CD4-positive, alpha-beta T cell (primary cell): Measurements from ENCODE around the gene PDE6G. TPM values are rescaled to one million over a fixed set of nuclear protein-coding genes. Genes with fewer than 3 reads are reported as not detected.

ENCODE experiments used
- ATAC-seq: fragments of 200-7000 bp; cut with Tn5 transposase; one replicate; pipeline ENCODE4 v1.10.0; 2022; ENCODE audit warnings: mild to moderate bottlenecking; ENCODE audit not compliant: poor library complexity
- CTCF ChIA-PET: fragments of 350-600 bp; sonication (Branson Sonifier 250); formaldehyde crosslinking; loops from one replicate; lab custom pipeline; 2021; ENCODE audit warnings: antibody characterized with exemption, inconsistent platforms; lab: Charles Lee
- POLR2A ChIA-PET: fragments of 350-600 bp; sonication (Branson Sonifier 250); formaldehyde crosslinking; loops from one replicate; lab custom pipeline; 2021; ENCODE audit warnings: antibody characterized with exemption, inconsistent platforms; lab: Charles Lee
- DNase-seq, 14 experiments: peaks; one replicate each; pipeline ENCODE4 v3.0.0-alpha.2; 2013 to 2020; ENCODE audit warnings: mixed read lengths in 2 of 14
- H3K27ac ChIP-seq, 2 donors: one replicate each; pipeline versions ENCODE4 v1.5.1 to v1.7.0; 2013; ENCODE audit warnings: low read length in 2 of 2, low read depth in 1 of 2, mild to moderate bottlenecking in 1 of 2
- H3K27me3 ChIP-seq, 2 experiments: 1 replicate in 1 of 2; 2 replicates in 1 of 2; pipeline versions ENCODE4 v1.6.1 to v1.7.0; 2013; ENCODE audit warnings: low read length in 2 of 2, control low read depth in 1 of 2, mild to moderate bottlenecking in 1 of 2, moderate library complexity in 1 of 2; ENCODE audit not compliant: insufficient read depth in 2 of 2, control insufficient read depth in 1 of 2
- H3K36me3 ChIP-seq: one replicate; pipeline ENCODE4 v1.6.1; 2013; ENCODE audit warnings: low read length, control low read depth; ENCODE audit not compliant: insufficient read depth
- H3K4me1 ChIP-seq: one replicate; pipeline ENCODE4 v1.6.1; 2013; ENCODE audit warnings: low read length, control low read depth; ENCODE audit not compliant: insufficient read depth
- H3K4me3 ChIP-seq: one replicate; pipeline ENCODE4 v1.5.1; 2013; ENCODE audit warnings: mild to moderate bottlenecking, low read length, moderate library complexity
- H3K9me3 ChIP-seq, 2 experiments: 1 replicate in 1 of 2; 2 replicates in 1 of 2; pipeline versions ENCODE4 v1.6.1 to v1.7.0; 2013; ENCODE audit warnings: low read length in 2 of 2, mild to moderate bottlenecking in 2 of 2, control low read depth in 1 of 2, moderate library complexity in 1 of 2; ENCODE audit not compliant: control insufficient read depth in 1 of 2, insufficient read depth in 1 of 2
- H3K27ac Mint-ChIP-seq: one replicate; pipeline ENCODE4 v1.8.0; 2020; ENCODE audit warnings: mixed read lengths
- H3K27me3 Mint-ChIP-seq: one replicate; pipeline ENCODE4 v1.8.0; 2021; ENCODE audit warnings: mixed read lengths
- H3K36me3 Mint-ChIP-seq: one replicate; pipeline ENCODE4 v1.8.0; 2021; ENCODE audit warnings: low read depth, mixed read lengths
- H3K4me1 Mint-ChIP-seq: one replicate; pipeline ENCODE4 v1.8.0; 2021; ENCODE audit warnings: low read depth, mixed read lengths
- H3K4me3 Mint-ChIP-seq: one replicate; pipeline ENCODE4 v1.8.0; 2020; ENCODE audit warnings: mild to moderate bottlenecking, mixed read lengths
- H3K9me3 Mint-ChIP-seq: one replicate; pipeline ENCODE4 v1.8.0; 2020; ENCODE audit warnings: mixed read lengths
- CTCF ChIP-seq: fragments of 200-600 bp; IDR thresholded peaks from one replicate; pipeline ENCODE4 v1.8.0; 2022; ENCODE audit warnings: antibody characterized with exemption, mild to moderate bottlenecking
- intact Hi-C, 2 experiments: fragments of 100-400 bp; cut with DNase I in 1 of 2; cut with micrococcal nuclease in 1 of 2; formaldehyde crosslinking; loops; one replicate each; pipeline versions ENCODE4 v1.15.1 to v1.9.0; 2023 to 2025; cut with DNase I, micrococcal nuclease
- total RNA-seq, 174 experiments: library from RNA in 2 of 174; stranded (reverse) in 2 of 174; gene quantifications; one replicate each; pipeline ENCODE4 v1.2.3 and lab custom pipeline; 2021 to 2026

The PDE6G gene
- total RNA-seq, 2 experiments from 2014 or later = 0.49 to 0.92 TPM

GRCh38 chr17:81666092-81666341 is 9.7 kb upstream of the PDE6G start:
- peak overlapping the region; percentile 94 for H3K4me3 Mint-ChIP-seq
- H3K36me3 Mint-ChIP-seq = peaks cover 41% of the 10 kb centered on the region
- H3K4me1 Mint-ChIP-seq = peaks cover 50% of the 10 kb centered on the region
- peak in 5 of 14 experiments; percentile 9 to 40 (median 21) for DNase-seq
- Histone ChIP-seq H3K4me1 (peaks cover 67% of the 10 kb centered on the region), H3K27ac (peak overlapping the region; percentile 73 to 85), H3K36me3 (peaks cover 32% of the 10 kb centered on the region), H3K9me3 (no peaks in the 10 kb centered on the region), H3K27me3 (no peaks in the 10 kb centered on the region), H3K4me3 (peak overlapping the region; percentile 90)
- intact Hi-C loops = loop anchor here (1.0 to 5.0 kb wide), 4 partner anchors 17 to 36 kb away; partner anchors contain the start of genes NPLOC4 (in 2 of the 2), TSPAN10 (in 2 of the 2), ARL16 (in 1 of the 2) and MRPL12 (in 1 of the 2)
- no peak for TF ChIP-seq CTCF
- CTCF ChIA-PET = no interaction called here
- POLR2A ChIA-PET = interaction anchor here (0.7 to 3.0 kb wide), 6 partner anchors 17 to 153 kb away, joined by 3 to 25 read pairs (median 4); partner anchors contain the start of genes ACTG1, ARL16, HGS and MRPL12
- H3K9me3 Mint-ChIP-seq = no peaks in the 10 kb centered on the region
- ATAC-seq = peak; percentile 33
- peak overlapping the region; percentile 91 for H3K27ac Mint-ChIP-seq
- no peaks in the 10 kb centered on the region for H3K27me3 Mint-ChIP-seq

- H3K4me1 ChIP-seq = peaks cover 67% of the 10 kb centered on the region
- Mint-ChIP-seq H3K4me1 (peaks cover 50% of the 10 kb centered on the region), H3K27ac (peak overlapping the region; percentile 91), H3K9me3 (no peaks in the 10 kb centered on the region), H3K27me3 (no peaks in the 10 kb centered on the region), H3K4me3 (peak overlapping the region; percentile 94), H3K36me3 (peaks cover 36% of the 10 kb centered on the region)
- POLR2A ChIA-PET = interaction anchor here (0.7 to 3.0 kb wide), 4 partner anchors 18 to 153 kb away, joined by 3 to 25 read pairs (median 6); partner anchors contain the start of genes ACTG1, ARL16, HGS and MRPL12
- peak overlapping the region; percentile 73 to 85 for H3K27ac ChIP-seq
- intact Hi-C loops = loop anchor here (1.0 to 5.0 kb wide), 4 partner anchors 18 to 37 kb away; partner anchors contain the start of genes NPLOC4 (in 2 of the 2), TSPAN10 (in 2 of the 2), ARL16 (in 1 of the 2) and MRPL12 (in 1 of the 2)
- peak overlapping the region; percentile 90 for H3K4me3 ChIP-seq
- no peaks in the 10 kb centered on the region for H3K27me3 ChIP-seq
- no peak for TF ChIP-seq CTCF
- peaks cover 28% of the 10 kb centered on the region for H3K36me3 ChIP-seq
- no peaks in the 10 kb centered on the region for H3K9me3 ChIP-seq
- DNase-seq = peak in 10 of 14 experiments; percentile 17 to 66 (median 31)
- CTCF ChIA-PET = no interaction called here
- ATAC-seq = peak; percentile 22
Observed at GRCh38 chr17:81665205-81666091, 9.1 kb upstream of the PDE6G start.

GRCh38 chr17:81664051-81664470 is 7.7 kb upstream of the PDE6G start:
- H3K27ac Mint-ChIP-seq = peak overlapping the region; percentile 14
- Histone ChIP-seq H3K27me3 (no peaks in the 10 kb centered on the region), H3K36me3 (peaks cover 15% of the 10 kb centered on the region), H3K4me3 (no peak overlapping the region), H3K4me1 (peaks cover 63% of the 10 kb centered on the region), H3K9me3 (no peaks in the 10 kb centered on the region), H3K27ac (peak overlapping the region in 1 of 2 donors; percentile 40)
- no peak for ATAC-seq
- H3K9me3 Mint-ChIP-seq = no peaks in the 10 kb centered on the region
- H3K36me3 Mint-ChIP-seq = peaks cover 29% of the 10 kb centered on the region
- ChIA-PET CTCF (no interaction called here), POLR2A (interaction anchor here (0.8 to 2.6 kb wide), 4 partner anchors 19 to 51 kb away, joined by 3 to 22 read pairs (median 4); partner anchors contain the start of genes ARL16, HGS, NPLOC4 and TSPAN10)
- intact Hi-C loops = no loop called here
- no peaks in the 10 kb centered on the region for H3K27me3 Mint-ChIP-seq
- H3K4me3 Mint-ChIP-seq = peak overlapping the region; percentile 54
- peaks cover 50% of the 10 kb centered on the region for H3K4me1 Mint-ChIP-seq
- DNase-seq = no peak
- no peak for TF ChIP-seq CTCF
